HG03457 (cell line): Measurements from ENCODE around the gene TBRG4.

Experiments
- ATAC-seq: cut with Tn5 transposase; IDR thresholded peaks from one replicate; pipeline ENCODE4 v1.9.1; 2021; ENCODE audit warnings: moderate number of reproducible peaks; ENCODE audit not compliant: unreplicated experiment

TBRG4 gene

DNA sequence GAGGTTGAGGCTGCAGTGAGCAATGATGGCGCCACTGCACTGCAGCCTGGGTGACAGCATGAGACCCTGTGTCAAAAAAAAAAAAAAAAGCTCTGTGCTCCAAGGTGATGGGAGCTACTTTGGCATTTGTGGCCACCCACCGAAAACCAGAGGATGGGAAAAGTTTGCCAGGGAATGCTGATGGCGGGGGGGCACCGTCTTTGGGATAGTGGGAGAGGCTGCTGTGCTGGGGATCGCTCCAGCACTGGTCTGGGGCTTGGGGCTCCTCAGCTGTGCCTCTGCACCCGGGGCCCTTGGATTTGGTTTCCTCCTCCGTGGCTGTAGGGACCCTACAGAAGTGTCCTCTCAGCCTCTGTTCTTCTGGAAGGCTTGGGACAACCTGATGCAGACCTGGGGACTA, 34.4 kb upstream of the TBRG4 start:
- no peak for ATAC-seq

DNA sequence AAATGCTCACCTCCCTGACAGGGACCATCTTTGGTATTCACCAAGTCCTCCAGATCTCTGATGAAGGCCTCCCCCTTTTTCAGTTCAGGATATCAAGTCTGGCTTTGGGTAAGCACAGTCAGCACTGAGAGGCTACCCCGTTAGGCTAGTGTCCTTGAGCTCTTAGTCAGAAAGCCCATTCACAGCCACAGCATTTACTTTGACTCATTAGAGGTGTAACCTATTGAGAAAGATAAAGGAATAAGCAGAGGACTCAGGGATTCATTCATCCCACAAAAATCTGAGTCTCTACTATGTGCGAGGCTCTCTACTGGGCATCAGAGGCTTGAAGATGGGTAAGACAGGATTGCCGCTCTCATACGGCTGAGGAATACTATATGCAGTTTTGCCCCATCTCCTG, 32.1 kb upstream of the TBRG4 start:
- no peak for ATAC-seq

DNA sequence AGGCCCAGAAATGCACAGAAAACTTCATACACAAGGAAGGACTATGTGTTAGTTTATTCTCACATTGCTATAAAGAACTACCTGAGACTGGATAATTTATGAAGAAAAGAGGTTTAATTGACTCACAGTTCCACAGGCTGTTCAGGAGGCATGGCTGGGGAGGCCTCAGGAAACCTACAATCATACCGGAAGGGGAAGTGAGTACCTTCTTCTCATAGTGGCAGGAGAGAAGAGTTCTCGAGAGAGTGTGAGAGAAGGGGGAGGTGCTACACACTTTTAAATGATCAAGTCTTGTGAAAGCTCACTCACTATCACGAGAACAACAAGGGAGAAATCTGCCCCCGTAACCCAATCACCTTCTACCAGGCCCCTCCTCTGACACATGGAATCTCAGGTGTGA, 29.3 kb upstream of the TBRG4 start:
- no peak for ATAC-seq

DNA sequence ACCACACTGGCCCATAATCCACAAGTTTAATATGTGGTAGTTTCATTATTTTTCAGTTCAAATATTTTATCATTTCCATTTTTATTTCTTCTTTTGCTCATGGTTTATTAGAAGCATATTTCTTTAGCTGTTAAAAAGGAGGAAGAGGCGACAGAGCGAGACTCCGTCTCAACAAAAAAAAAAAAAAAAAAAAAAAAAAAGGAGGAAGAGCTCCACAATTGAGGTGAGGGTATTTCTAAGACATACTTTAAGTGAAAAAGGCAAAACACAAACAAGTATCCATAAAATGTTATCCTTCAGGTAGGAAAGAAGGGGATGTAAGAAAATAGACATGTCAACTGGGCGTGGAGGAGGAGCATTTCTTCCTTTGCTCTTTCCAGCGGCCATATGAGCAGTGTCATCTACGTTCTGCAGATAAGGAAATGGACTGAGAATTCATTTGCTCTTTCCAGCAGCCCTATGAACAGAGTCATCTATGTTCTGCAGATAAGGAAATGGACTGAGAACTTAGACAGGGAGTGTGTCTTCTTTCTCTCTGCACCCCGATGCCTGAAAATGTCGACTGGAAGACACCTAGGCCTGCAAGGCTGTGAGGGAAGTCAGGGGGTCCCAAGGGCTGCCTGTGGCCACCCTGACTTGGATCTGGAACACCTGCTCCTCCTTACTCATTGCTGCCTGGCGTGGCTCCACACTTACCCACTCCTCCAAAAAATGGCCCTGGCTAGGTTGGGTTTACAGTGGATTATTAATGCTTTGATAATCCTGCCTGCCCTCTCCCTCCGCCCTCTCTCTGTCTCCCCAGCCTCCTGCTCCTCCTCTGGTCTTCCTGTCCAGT, 27.2 kb upstream of the TBRG4 start:
- no peak for ATAC-seq

DNA sequence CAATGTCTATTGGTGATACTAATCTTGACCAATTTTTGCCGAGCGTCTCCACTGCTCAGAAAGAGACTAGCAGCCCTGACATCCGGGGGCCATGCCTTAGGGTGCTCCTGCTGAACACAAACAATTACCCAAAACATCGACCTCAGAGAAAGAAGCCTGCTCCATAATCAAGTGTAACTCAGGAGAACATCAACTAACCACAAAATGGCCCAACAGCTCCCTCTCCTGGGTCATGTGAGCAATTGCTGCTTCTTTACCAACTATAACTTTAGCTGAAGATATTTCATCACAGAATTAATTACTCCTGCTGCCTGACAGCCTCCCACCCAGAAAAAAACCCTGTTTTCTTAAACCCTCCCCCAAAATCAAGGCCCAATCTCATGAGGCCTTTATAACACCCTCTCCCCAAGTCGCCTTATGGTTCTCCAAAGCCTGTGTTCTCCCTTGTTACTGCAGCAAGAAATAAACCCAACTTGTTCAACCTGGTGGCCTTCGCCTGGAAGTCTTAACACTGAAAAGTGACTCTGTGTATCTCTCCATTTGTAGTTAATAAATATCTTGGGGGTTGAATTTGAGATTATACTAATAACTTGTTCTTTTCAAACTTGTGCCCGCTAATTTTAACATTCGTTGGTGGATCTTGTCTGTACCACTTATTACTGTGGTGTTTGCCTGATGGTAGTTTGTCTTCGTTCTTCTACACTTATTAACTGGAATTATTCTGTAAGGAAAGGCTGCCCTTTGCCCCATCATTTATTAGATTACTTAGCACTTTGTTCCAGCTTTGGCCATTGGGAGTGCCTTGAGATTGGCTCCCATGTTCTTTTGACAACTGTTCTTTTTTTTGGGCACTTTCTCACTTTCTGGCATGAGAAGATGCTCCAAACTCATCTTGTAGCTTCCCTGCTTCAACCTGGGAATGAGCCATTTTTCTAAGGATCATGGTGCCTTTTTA, 24.9 kb upstream of the TBRG4 start:
- no peak for ATAC-seq

DNA sequence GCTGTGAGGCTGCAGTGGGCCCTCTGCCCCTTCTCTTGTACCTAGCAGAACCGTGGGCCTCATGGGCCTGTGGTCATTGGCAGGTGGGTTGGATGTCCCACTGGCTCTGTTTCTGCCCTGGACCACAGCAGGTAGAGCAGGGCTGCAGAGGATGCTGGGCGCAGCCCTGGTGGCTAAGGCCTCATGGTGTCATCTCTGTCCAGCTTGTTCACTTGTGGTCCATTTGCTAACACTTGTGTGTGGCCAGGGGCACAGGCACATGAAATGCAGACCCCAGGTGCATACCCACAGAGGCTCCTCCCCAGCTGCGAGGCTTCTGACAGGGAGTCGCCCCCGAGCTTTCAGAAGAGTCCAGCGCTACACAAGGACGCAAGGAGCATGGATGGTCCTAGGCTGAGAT, 22.4 kb upstream of the TBRG4 start:
- ATAC-seq, result no peak

DNA sequence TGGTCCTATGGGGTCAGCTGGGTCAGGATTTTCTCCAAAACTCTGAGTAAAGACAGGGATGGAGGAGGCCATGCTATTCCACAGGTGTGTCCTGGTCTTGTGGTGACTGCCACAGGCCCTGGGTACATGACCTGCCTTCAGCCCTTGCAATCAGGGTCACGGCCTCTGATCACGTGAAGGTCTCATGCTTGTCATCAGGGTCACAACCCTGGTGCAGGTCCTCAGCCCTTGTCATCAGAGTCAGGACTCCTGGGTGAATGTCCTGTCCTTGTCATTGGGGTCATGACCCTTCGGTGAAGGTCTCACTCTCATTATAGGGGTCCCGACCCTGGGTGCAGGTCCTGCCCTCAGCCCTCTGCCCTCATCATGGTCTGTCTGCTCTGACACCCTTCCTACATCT, 21.9 kb upstream of the TBRG4 start:
- no peak for ATAC-seq

DNA sequence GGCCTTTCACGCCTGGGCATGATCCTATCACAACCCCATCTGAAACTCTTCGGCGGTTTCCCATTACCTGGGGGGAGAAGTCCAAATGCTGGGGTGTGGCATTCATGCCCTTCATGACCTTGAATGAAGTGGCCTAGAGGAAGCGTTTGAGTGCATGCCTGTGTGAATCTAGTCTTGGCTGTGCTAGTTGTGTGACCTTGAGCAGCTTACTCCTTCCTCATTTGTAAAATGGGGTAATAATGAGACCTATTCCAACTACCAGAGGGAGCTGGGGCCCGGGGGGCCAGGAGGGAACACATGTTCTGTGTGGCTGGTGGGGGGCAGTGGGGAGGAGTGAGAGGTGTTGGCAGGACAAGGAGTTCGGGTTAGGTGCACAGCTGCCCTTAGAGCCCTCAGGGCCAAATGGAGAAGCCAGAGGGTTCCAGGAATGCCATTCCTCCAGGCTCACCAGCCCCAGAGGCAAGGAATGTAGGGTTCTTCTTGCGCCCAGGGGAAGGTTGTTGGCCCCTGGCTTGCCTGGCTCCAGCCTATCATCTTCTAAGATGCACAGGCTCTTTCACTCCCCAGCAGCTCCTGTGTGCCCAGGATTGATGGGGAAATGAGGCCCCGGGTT, 21.3 kb upstream of the TBRG4 start:
- no peak for ATAC-seq

DNA sequence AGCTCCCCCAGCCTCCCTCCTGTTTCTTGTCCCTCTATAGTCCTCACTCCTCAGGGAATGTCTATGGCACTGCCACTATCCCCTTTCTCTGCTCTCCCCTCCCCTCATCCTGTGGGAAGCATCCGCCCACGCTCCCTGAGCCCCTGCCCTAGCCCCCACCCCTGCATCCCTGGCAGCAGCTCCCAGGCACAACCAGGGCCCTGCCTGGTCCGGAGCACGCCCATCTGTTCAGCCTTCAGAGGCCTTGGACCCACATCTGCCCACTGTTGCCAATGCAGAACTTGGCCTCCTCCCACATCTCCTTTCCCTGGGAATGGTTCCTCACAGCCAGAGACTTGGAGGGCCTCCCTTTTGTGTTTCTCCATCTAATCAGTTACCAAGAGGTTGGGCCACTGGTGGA, 20.4 kb upstream of the TBRG4 start:
- ATAC-seq, result no peak

DNA sequence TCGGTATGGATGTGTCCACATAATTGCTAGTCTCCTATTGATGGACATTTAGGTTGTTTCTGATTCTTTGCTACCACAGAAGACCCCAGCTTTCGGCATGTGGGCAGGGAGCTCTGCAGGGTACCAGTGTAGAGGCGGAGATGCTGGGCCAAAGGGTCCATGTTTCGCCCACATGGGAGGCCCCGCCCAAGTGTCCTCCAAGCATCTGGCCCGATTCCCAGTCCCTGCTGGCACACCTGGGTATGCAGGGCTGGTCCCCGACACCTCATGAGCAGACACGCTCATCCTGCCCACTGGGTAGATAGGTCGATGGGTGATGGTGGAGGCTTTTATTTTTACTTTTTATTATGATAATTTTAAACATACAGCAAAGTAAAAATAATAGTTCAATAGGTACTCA, 19.4 kb upstream of the TBRG4 start:
- no peak for ATAC-seq

DNA sequence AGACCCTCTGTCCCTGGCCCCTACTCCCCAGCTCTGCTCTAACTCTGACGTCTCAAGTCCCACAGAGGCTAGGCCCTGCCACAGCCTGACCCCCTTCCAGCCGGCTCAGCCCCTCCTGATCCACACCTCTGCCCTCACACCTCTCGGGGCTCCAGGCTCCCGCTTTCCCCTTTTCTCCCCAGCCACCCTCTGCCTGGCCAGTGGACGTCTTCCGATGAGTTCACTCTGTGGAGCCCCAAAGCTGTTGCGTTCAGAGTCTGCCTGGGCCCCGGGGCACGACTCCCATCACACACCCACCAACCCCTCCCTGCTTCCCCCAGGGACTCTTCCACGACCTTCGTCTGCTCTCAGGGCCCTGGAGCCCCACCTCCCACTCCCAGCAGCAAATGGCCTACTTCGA, 18.4 kb upstream of the TBRG4 start:
- no peak for ATAC-seq

DNA sequence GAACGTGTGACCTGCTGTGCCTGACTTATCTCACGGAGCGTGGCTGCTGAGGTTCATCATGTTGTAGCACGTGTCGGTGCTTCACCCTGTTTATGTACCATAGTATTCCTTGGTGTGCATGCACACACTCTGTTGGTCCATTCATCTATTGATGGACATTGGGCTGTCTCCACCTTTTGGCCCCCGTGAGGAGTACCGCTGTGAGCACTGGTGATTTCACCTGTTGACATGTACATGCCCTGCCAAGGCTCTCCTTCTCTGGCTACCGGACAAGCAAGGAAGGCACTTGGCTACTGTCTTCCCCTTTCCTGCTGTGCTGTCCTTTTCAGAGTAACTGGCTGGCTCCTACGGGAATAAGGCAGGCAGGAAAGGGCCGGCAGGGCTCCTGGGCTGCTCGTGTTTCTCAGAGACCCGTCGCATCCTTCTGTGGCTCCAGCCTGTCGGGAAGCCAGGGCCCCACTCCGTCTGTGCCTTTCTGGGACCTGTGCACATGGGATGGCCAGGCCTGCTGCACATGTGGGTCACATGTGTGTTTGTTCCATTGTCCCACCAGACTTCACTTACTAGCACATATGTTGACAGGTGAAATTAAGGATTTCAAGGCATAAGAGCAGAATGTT, 17.8 kb upstream of the TBRG4 start:
- no peak for ATAC-seq

DNA sequence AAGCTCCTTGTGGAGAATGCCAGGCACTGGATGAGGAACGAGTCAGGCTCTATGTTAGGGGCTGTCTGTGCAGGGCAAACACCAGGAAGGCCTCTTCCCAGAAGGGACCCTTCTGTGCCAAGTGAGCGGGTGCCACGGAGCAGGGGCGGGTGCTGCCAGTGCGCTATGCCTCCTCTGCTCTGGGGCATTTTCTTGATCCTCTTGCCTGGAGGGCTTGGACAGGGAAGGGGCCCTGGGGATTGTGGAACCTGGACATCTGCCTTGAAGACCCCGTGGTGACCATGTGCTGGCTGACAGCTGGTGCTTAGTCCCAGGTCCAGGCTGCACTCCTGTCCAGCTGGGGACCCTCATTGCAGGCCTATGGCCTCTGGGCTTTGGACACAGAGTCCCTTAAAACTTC, 15.4 kb upstream of the TBRG4 start:
- no peak for ATAC-seq

DNA sequence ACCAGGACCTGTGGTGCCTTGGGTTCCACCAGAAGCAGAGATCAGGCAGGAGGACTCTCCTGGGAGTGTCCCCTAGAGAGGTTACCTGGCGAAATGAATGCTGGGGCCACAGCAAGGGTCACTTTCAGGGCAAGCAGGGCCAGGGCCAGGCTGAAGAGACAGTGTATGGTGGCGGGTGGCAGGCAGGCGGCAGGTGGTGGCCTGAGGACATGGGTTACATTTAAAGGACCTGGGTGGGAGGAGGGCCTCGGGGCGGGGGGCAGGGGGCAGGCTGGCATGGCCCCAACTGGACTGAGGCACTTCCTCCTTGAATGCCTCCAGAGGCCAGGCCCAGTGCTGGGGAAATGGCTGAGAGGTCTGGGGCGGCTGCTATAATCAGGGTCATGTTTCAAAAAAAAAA, 14.7 kb upstream of the TBRG4 start:
- no peak for ATAC-seq

DNA sequence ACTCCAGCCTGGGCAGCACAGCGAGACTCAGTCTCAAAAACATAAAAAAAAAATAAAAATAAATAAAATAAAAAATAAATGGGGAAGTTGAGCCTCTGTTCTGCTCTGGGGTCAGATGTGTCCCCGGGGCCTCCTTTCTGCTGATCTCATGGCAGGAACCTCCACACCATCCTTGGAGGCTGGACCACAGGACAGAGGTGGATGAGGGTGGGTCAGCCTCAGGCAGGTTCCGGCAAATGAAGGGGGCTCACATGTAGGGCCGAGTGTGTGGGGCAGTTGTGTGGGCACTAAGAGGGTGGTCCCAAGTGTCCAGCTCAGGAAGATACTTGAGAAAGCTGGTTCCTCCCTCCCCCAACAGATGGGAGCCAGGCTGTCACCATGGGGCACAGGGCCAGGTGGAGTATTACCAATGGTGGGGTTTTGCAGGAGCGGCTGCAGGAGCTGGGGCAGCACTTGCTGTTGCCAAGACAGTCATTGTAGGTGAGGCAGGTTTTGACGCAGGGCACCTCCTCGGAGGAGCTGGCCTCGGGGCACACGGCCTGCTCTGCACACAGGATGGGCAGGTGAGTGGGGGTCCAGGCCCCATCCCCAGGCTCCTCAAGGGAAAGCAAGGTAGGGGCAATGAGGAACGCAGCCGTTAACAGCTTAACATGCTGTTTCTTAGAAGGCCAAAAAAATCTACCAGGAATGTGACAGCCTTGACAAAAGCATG, 13.9 kb upstream of the TBRG4 start:
- ATAC-seq, result no peak

DNA sequence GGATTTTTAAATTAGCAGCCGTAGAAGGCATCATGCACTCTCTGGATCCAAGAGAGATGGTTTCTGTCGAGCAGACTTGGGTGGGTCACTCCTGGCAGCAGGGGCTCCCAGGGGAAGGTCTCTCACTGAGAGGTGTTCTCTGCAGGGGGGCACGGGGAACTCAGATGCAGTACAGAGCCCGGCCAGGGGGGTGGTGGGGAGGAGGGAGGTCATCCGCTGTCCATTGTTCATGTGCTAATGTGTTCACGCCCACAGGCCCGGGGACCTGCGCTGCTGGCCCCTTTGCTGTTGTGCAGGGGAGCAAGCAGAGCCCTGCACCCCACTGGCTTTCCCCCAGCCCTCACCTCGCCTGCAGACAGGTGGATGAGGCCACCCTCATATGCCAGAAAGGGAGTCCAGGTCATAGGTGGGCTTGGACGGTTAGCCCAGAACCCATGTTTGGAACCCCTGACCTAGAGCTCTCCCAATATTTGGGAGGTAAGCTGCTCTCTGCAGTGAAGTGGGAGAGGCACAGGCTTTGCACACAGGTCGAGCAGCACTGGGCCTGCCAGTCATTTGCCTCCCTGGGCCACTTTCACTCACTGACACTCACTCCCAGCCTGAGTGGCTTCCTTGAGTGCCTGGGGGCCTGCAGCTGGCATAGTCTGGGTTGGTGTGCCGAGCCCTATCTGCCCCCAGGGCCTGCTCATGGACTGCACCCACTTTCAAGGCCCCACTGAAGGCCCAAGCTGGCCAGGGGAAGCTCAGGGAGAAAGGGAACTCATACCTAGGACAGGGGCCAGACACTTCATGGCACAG, 12.6 kb upstream of the TBRG4 start:
- ATAC-seq, result no peak

DNA sequence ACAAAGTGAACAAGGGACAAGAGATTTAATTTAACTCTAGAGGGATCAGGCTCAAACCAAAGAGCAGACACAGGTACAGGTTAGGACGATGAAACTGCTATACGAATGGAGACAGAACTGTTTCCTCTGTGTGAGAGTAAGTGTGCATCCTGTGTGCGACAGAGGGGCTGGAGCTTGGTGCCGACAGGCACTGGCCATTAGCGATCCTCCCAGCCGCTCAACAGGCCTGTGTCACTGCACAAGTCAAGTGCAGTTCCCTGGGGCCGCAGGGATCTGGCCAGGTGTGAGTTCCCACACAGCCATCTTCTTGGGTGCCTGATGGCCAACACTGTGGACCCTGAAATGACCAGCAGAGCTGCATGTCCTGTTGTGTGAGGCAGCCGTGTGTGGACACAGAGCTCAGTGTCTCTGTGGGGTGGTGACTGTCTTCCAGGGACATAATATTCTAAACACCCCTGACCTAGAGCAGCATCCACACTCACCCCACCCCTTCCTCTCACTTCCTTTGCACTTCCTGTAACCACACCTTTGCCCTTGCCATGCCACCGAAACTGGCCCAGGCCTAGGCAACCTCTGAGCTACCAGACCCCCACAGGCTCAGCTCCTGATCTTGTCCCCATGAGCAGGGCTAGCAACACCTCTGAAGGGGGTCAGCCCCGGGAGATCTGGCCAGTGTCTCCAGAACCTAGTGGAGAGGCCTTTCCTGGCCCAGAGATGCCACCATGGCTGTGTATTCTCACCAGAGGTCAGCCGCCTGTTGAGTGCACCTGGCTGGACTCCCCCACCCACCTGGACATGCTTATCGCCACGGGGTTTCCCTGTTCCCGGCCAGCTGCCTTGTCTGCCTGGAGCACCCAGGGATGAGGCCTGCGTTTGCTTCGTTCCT, 11.7 kb upstream of the TBRG4 start:
- no peak for ATAC-seq

DNA sequence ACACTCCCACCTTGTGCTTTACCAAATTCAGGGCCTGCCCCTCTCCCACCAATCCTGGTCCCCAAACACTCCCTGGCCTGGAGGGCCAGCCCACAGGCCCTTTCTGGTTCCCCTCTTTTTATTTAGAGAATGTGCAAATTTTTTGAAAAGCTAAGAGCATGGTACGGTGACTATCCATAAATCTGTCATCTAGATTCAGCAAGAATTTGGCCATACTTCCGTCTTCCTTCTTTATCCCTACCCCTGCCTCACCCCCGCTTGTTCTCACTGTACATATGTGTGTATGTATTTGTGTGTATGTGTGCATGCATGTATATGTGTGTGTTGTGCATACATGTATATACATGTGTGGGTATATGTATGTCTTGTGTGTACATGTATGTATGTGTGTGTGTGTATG, 8.1 kb upstream of the TBRG4 start:
- no peak for ATAC-seq

DNA sequence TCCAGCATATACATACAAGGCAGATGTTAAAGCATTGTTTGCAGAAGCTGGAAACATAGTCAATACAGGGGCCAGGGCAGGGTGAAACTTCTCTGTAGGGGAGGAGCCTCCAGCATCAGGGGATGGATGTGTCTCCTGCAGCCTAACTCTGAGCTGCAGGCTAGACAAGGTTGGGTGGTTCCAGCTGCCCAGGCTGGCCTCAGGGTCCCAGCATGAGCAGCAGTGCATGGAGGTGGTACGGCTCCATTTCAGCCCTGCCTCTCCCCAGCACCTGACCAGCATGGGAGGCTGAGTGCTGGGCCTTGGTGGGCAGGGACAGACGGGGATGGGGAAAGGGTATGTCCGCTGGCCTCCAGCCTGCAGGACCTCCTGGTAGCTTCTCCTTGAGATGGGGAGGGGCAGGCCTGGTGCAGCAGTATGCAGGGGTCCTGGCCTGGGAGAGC, 7.4 kb upstream of the TBRG4 start:
- no peak for ATAC-seq
